CD1c-positive myeloid dendritic cell (primary cell): ENCODE data around the gene SHISA7.

Source experiments
- DNase-seq: peaks from one replicate; pipeline ENCODE4 v3.0.0-alpha.2; 2016; ENCODE audit errors: extremely low spot score

The SHISA7 gene

GRCh38 chr19:55482156-55482961 is 39.3 kb upstream of the SHISA7 start:
- no peak for DNase-seq

GRCh38 chr19:55481794-55482155 is 38.7 kb upstream of the SHISA7 start:
- DNase-seq: no peak

- DNase-seq: no peak
These were observed 38.2 kb upstream of the SHISA7 start for GRCh38 chr19:55481148-55481793.

GRCh38 chr19:55479451-55480230 is 36.5 kb upstream of the SHISA7 start:
- no peak for DNase-seq

- no peak for DNase-seq
These were observed 35.9 kb upstream of the SHISA7 start for GRCh38 chr19:55479045-55479444.

- no peak for DNase-seq
These were observed 35.3 kb upstream of the SHISA7 start for GRCh38 chr19:55478364-55478763.

GRCh38 chr19:55477905-55478304 is 34.8 kb upstream of the SHISA7 start:
- DNase-seq: no peak

DNA sequence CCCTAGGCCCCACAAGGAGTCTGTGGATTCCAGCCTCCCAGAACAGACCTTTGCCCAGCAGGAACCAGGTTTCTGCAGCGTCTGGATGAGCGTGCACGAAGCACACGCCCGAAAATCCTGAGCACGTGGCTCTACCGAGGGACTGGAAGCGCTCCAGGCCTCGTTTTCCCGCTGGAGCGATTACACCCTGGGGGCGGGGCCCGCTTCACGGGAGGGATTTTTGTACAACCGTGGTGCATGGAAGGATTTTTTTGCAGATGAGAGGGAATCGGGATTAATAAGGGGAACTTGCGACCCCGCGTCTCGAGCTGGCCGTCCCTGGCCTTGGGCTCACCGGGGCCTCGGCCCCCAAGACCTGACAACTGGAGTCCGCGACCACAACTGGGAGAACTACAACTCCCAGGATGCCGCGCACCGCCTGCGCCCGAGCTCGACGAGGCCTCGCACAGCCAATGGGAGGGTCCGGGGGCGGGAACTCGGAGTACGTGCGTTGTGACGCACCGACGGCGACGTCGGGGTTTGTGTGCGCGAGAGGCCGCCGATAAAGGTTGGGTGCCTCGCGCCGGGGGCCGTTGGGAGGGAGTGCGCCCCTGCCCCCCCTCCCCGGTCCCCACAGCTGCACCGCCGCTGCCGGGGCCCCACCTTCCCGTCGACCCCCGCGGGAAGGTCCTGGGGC is 33.1 kb upstream of the SHISA7 start, which contains the start of gene ZNF628:
TSS of gene ZNF628 (plus strand) at position 518 of the 676 bp plus-strand sequence. CDS start 3,294 bp downstream, outside the sequence.
- peak; percentile 99 for DNase-seq

- DNase-seq: no peak
These were observed 31.5 kb upstream of the SHISA7 start for GRCh38 chr19:55474269-55475265.

GRCh38 chr19:55473225-55474012 is 30.3 kb upstream of the SHISA7 start:
- no peak for DNase-seq

- no peak for DNase-seq
These were observed 29.4 kb upstream of the SHISA7 start for GRCh38 chr19:55472463-55472862.

GRCh38 chr19:55471266-55471665 is 28.2 kb upstream of the SHISA7 start:
- no peak for DNase-seq

DNA sequence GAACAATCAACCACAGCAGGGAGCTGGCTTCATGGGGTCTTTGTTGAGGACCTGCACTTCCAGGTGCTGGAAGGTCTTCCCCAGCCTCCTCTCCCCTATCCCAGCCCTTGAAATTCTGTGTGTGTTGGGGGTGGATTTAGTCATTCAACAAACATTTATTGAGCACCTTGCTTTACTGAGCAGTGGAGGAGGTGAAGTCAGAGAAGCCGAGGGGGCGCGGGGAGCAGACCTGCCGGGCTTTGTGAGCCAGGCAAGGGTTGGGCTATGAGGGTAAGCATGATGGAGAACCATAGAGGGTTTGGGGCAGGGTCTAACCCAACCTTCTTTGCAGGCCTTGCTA is 24.9 kb upstream of the SHISA7 start:
- no peak for DNase-seq

- DNase-seq: peak; percentile 75
These were observed 24.3 kb upstream of the SHISA7 start for GRCh38 chr19:55467236-55468053.

- no peak for DNase-seq
These were observed 23.1 kb upstream of the SHISA7 start for GRCh38 chr19:55466241-55466614.

- DNase-seq: no peak
These were observed 22.6 kb upstream of the SHISA7 start for GRCh38 chr19:55465460-55466240.

DNA sequence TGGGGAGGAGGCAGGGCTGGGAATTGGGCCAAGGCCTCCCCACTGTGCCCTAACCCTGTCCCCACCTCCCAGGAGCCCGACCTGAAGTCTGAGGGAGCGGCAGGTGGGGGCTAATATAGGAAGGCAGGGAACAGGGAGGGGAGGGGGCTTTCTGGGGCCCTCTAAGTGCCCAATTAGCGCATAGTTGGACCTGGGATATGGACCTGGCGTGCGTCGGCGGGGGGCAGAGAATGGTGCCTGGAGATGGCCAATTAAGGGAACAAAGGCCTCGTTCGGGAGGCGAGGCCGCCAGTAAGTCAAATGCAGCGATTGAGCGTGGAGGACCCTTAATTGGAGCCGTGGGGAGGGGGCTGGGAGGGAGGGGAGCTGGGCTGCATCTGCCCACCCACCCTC is 21.6 kb upstream of the SHISA7 start, which contains the start of gene C19orf85:
TSS of gene C19orf85 (minus strand) at position 90 of the 393 bp plus-strand sequence. CDS start 197 bp downstream, outside the sequence.
- no peak for DNase-seq

DNA sequence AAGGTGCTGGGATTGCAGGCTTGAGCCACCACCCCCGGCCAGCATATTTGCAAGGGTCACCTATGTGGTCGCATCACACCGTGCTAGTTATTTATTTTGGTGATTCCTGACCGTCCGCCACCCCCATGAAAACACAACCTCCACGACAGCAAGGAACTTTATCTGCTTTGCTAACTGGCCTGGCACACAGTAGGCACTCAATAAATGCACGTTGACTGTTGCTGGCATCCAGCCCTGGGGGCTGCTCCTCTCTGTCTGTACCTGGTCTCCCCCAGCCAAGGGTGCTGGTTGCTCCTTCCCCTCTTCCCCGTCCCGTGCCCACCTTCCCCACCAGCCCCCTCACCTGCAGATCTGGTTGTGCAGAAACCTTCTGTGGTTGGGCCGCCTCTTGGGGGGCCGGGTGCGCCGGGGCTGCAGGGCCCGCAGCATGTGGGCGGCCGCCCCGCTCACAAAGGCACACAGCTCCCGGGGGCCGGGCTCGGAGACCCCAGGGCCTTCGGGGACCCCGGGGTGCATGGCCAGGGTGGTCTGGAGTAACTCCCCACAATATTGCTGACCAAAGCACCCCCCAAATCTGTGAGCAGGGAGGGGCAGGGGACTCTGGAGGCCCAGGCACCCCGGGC is 21.1 kb upstream of the SHISA7 start:
- DNase-seq: no peak
